ENCODE data around the gene TEX2. TPM values are rescaled to one million over a fixed set of nuclear protein-coding genes. Genes with fewer than 3 reads are reported as not detected.

Gene TEX2
- total and polyA plus RNA-seq, 9 of the 15 experiments (the other 6 are each of a cell fraction or from before 2014, with no cell fraction given) = 4.1 to 27.6 (median 19.3) TPM

DNA sequence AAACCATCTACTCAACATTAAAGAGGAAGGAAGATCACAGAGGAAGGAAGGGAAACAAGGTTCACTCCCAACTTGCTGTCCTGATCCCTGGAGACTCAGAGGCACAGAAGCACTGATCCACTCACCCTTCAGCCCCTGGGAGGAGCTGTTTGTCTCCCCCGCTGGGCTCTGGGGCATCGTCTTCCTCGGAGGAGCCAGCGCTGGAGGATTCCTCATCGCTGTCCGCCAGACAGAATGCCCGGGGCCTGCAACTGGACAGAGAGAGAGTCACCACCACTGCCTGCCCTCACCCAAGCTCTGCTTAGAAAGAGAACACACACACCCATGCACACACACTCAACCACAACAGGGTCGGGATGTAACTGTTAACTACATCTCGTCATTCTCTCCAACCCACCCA, 108.3 kb downstream of the TEX2 start (continued):
- TF ChIP-seq TCF15 (CRISPR knock-in tag; IDR thresholded peaks at IDR 0.05) = no peak
- TF ChIP-seq FOXK2 (conservative IDR thresholded peaks at IDR 0.05 in 1 of 2, IDR thresholded peaks at IDR 0.05 in 1 of 2; ENCODE audit: low read depth in 2 of 2) = no peak
- TF ChIP-seq, protein P1, sequence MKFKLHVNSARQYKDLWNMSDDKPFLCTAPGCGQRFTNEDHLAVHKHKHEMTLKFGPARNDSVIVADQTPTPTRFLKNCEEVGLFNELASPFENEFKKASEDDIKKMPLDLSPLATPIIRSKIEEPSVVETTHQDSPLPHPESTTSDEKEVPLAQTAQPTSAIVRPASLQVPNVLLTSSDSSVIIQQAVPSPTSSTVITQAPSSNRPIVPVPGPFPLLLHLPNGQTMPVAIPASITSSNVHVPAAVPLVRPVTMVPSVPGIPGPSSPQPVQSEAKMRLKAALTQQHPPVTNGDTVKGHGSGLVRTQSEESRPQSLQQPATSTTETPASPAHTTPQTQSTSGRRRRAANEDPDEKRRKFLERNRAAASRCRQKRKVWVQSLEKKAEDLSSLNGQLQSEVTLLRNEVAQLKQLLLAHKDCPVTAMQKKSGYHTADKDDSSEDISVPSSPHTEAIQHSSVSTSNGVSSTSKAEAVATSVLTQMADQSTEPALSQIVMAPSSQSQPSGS (CRISPR knock-in tag; IDR thresholded peaks at IDR 0.05) = no peak
- no peak for TF ChIP-seq ZNF764 (CRISPR knock-in tag; IDR thresholded peaks at IDR 0.05; ENCODE audit: low read depth)
- TF ChIP-seq GABPA (tag; conservative IDR thresholded peaks at IDR 0.05; ENCODE audit: low read depth) = no peak
- TF ChIP-seq LCOR (CRISPR knock-in tag; IDR thresholded peaks at IDR 0.05) = no peak
- TF ChIP-seq TOE1 (IDR thresholded peaks at IDR 0.05; ENCODE audit: borderline replicate concordance) = no peak
- no peak for TF ChIP-seq TOE1 (CRISPR knock-in tag; IDR thresholded peaks at IDR 0.05; ENCODE audit: borderline replicate concordance, low read depth)

DNA sequence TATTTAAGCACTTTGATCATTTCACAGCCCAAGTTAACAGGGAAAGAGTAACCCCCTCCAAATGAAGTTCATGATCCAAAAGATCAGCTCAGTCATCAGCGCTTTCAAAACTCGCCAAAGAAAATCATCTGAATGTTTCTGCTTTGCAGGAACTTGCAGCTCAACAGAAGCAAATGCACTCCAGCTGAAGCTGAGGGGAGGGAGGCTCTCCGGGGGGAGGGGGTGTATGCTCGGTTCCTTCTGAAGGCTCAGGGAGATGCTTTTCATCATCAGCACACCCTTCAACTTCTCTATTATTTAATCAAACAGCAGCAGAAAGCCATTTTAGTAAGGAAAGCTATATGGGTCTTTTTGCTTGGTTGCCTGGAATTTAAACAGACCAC, 108.8 kb downstream of the TEX2 start:
- peaks cover 0 to 6% of the 10 kb centered on the region in 2 experiments; a peak in 3 of 5 replicates for H3K4me1 ChIP-seq (replicated peaks in 1 of 2; ENCODE audit: control insufficient read depth in 2 of 2, insufficient read depth in 2 of 2, low read length in 2 of 2)
- in situ Hi-C loops (cut with MboI) (loop anchor here (5.0 kb wide), 1 partner anchor 123 kb away; no protein-coding TSS in a partner anchor), intact Hi-C loops (cut with micrococcal nuclease) (no loop called here)
- no peak overlapping the region for H3K9ac ChIP-seq (ENCODE audit: insufficient read depth in 1 of 2, low read depth in 2 of 2, low read length in 2 of 2)
- ChIA-PET CTCF (ENCODE audit: low intra/inter-chr PET ratio) (no interaction called here), POLR2A (interaction anchor here (1.5 to 2.0 kb wide), 2 partner anchors 8 to 81 kb away, joined by 3 to 11 read pairs; no protein-coding TSS in a partner anchor)
- DNase-seq (ENCODE audit: extremely low read depth in 1 of 4, low spot score in 3 of 4) = no peak
- H4K20me1 ChIP-seq (replicated peaks; ENCODE audit: control insufficient read depth, insufficient read depth, low read length) = no peaks in the 10 kb centered on the region
- no peaks in the 10 kb centered on the region for H3K9me3 ChIP-seq (replicated peaks; ENCODE audit: control insufficient read depth, insufficient read depth, low read depth, low read length)
- no peaks in the 10 kb centered on the region for H3K79me2 ChIP-seq (ENCODE audit: control insufficient read depth, insufficient read depth, low read length)
- H3K27ac ChIP-seq (ENCODE audit: extremely low read depth, low read depth, low read length) = no peak overlapping the region
- FAIRE-seq = no peak
- H3K36me3 ChIP-seq (ENCODE audit: control insufficient read depth, insufficient read depth, low read length) = peaks cover 66% of the 10 kb centered on the region
- 75% methylated on average over 4 of the region's 4 CpGs for whole genome bisulfite sequencing (ENCODE audit: insufficient coverage, low coverage, missing lambda C conversion rate)
- H3K27me3 ChIP-seq (ENCODE audit: control insufficient read depth in 2 of 2, insufficient read depth in 2 of 2, low read length in 2 of 2) = no peaks in the 10 kb centered on the region
- TF ChIP-seq ZNF140 (CRISPR knock-in tag; IDR thresholded peaks at IDR 0.05) (no peak), ZFPM2 (CRISPR knock-in tag; IDR thresholded peaks at IDR 0.05) (no peak), PURB (CRISPR knock-in tag; IDR thresholded peaks at IDR 0.05; ENCODE audit: low read depth) (no peak), KDM1A (IDR thresholded peaks at IDR 0.05) (no peak), ZNF12 (CRISPR knock-in tag; IDR thresholded peaks at IDR 0.05) (no peak), ZBTB17 (CRISPR knock-in tag; IDR thresholded peaks at IDR 0.05) (no peak), ZNF324 (CRISPR knock-in tag; IDR thresholded peaks at IDR 0.05) (no peak), STAT5B (CRISPR knock-in tag; IDR thresholded peaks at IDR 0.05) (no peak)
- ATAC-seq = no peak
- no peak overlapping the region for H3K4me2 ChIP-seq (ENCODE audit: insufficient read depth, low read length)
- no peaks in the 10 kb centered on the region for H3K9me1 ChIP-seq (ENCODE audit: control insufficient read depth, insufficient read depth, low read length)
- H3K4me3 ChIP-seq = no peak overlapping the region
- BruUV-seq (replicated peaks) = no TSS peak
- H2AFZ ChIP-seq (ENCODE audit: low read depth, low read length) = no peak overlapping the region
